HG02938 (cell line): ENCODE results near the gene KRTAP5-5.

Experiments used
- ATAC-seq: cut with Tn5 transposase; IDR thresholded peaks from one replicate; pipeline ENCODE4 v1.9.1; 2021; ENCODE audit warnings: mild to moderate bottlenecking, moderate library complexity; ENCODE audit not compliant: unreplicated experiment

The KRTAP5-5 gene

DNA sequence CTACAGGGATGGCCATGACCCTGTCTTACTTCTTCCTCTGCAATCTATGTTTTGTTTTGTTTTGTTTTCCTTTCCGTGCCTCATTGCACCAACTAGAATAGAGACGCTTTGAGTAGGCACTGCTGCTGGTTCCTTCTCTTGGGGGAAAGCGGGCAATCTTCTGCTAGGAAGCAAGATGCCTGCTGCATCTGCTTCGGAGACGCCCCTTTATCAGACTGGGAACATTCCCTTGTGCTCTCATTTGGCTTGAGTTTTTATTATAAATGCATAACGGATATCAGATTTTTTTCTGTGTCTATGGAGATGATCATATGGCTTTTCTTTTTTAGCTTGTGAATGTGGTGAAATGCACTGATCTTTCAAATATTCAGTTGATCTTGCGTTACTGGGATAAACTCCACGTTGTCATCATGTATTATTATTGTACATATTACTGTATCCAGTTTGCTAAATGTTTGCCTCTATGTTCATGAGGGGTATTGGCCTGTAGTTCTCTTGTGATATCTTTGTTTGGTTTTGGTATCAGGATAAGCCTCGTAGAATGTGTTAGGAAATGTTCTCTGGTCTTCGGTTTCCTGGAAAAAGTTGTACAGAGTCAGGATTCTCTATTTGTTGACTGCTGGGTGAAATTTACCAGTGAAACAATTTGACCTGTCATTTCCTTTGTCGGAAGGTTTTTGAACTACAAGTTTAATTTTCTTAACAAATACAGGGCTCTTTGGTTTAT is 44.0 kb downstream of the KRTAP5-5 start:
- ATAC-seq = no peak

DNA sequence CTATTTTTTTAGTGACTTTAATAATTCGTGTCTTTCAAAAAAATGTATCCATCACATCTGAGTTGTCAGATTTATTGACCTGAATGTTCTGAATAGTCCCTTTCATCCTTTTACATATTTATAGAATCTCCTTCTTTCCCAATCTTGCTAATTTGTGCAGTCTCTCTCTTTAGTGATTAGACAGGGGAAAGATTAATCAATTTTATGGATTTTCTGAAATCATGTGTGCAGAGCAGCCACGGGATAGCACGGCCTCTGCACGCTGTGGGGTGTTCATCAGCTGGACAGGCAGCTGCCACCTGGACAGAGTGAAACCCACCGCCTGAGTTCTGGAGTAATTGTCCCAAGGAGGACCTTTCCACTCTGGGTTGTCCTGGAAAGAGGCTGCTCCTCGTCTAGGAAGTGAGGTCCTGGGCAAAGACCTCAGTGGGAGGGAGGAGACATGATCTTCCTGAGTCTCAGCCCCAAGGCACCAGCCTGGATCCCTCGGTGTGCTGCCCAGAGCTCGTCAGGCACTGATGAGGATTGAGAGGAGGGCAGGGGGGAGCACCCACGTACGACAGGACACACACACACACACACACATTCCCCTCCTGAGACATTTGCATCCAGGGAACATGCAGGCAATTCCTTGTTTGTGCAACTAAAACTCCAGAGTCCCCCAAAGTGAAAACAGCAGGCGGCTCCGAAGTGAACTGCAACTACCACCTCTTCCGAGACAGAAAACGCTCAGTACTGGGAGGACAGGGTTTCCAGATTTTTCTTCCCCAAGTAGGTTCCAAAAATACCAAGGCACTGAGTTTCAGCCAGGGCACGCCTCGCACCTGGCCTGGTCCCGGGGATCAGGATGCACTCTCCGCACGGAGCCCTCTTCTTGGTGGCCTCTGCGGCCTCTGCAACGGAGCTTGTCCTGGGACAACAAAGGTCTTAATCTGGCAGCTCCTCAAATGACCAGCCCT is 44.9 kb downstream of the KRTAP5-5 start:
- ATAC-seq = no peak

DNA sequence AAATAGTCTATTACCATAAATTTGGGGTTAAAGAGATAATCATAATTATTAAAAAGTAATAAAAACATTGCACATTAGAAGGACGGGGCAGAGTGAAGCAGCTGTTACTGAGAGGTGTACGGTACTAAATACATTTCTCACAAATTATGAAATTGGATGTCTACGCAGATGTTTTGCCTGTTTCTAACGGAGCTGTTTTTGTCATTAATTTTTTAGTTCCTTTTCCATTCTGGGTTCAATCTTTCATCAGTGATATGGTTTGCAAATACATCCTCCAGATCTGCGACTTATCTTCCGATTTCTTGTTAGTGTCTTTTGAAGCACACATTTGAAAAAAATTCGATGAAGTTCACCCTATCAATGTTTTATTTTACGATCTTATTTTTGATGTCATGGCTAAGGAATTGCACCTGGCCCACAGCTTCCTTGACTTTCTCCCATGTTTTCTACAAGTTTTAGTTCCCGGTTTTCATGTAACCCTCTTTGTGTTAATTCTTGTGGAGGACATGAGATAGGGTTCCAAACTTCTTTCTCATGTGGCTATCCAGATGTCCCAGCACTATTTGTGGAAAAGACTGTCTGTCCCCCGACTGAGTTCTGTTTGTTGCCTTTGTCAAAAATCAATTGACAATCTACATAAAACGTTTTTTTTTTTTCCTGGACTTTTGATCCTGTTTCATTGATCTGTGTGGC is 46.1 kb downstream of the KRTAP5-5 start:
- ATAC-seq = no peak

DNA sequence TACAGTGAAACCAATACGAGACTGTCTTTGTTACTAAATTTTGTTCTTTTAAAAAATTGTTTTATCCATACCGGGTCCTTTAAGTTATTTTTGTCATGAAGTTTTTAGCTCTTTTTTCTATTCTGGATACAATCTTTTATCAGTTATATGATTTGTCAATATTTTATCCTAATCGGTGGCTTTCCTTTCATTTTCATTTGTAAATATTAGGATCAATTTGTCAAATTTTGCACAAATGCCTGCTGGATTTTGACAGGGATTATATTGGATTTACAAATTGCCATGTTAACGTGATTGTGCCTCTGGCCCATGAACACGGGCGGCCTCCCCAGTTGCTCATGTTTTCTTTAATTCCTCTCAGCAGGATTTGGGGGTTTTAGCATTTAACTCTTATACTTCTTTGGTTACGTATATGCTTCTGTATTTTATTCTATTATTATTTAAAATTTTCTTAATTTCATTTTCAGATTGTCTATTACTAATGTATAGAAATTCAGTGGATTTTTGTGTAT is 46.7 kb downstream of the KRTAP5-5 start:
- ATAC-seq = no peak

DNA sequence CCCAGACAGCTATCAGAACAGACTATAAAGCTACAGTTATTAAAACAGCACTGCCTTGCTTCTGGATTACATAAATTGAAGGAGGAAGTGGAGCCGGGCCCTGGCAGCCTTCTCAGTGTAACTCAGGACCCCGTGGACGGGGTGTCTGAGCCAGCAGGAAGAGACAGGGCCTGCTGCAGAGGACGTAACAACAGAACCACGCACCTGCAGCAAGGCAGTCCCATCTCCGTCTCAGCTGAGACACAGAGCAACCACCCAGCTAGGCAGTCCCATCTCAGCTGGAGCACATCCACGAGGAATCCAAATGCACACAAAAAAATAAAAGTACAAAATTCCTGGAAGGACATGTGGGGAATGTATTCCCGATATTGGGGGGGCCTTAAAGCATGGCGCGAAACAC is 50.3 kb downstream of the KRTAP5-5 start:
- ATAC-seq = no peak
